ENCODE measurements around the gene FANCC.

DNA sequence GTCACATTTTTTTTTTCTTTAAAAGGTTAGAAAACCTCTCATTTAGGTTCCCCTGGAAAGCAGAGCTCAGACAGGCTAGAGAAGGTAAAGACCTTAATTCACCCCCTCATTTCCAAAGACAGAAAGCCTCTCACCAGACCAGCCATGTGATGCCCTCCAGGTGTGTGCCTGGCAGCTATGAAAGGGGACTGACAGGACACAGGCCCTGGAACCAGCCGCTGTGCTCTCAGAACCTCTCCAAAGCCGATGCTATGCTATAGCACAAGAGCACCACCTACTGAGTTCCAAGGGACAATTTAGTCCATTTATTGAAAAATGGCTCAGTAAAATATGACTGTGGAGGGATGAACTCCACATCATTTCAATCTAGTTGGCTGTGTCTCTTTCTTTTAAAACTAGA lies 48.8 kb downstream of the FANCC start:
- no peak for TF ChIP-seq EZH2 (IDR thresholded peaks at IDR 0.05; ENCODE audit: borderline replicate concordance, low read depth, low read length, poor library complexity, severe bottlenecking)
- TF ChIP-seq, protein P1, sequence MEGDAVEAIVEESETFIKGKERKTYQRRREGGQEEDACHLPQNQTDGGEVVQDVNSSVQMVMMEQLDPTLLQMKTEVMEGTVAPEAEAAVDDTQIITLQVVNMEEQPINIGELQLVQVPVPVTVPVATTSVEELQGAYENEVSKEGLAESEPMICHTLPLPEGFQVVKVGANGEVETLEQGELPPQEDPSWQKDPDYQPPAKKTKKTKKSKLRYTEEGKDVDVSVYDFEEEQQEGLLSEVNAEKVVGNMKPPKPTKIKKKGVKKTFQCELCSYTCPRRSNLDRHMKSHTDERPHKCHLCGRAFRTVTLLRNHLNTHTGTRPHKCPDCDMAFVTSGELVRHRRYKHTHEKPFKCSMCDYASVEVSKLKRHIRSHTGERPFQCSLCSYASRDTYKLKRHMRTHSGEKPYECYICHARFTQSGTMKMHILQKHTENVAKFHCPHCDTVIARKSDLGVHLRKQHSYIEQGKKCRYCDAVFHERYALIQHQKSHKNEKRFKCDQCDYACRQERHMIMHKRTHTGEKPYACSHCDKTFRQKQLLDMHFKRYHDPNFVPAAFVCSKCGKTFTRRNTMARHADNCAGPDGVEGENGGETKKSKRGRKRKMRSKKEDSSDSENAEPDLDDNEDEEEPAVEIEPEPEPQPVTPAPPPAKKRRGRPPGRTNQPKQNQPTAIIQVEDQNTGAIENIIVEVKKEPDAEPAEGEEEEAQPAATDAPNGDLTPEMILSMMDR (conservative IDR thresholded peaks at IDR 0.05; ENCODE audit: low read depth, low read length), result peak; percentile 61
